Right ventricle myocardium superior (tissue), 1 donor: ENCODE results near the gene HTN1. TPM values are rescaled to one million over a fixed set of nuclear protein-coding genes. Genes with fewer than 3 reads are reported as not detected.
"Not testable (repeated sequence)": the region's sequence is repeated elsewhere in the genome, so short reads cannot be mapped to it uniquely, and the experiment has no call there.

Experiments used
- ATAC-seq: fragments of 200-7000 bp; cut with Tn5 transposase; one replicate; pipeline ENCODE4 v1.9.1; 2020; ENCODE audit warnings: mild to moderate bottlenecking; ENCODE audit not compliant: poor library complexity
- DNase-seq: peaks from one replicate; pipeline ENCODE4 v3.0.0-alpha.2; 2020
- intact Hi-C: fragments of 100-400 bp; cut with DNase I; formaldehyde crosslinking; loops from one replicate; pipeline ENCODE4 v1.11.2; 2022
- long read RNA-seq: library from polyadenylated mRNA; unstranded; transcript quantifications from one replicate; pipeline ENCODE4 v2.0.0, GENCODE V29; 2021
- total RNA-seq: library from RNA; stranded (reverse); fragmentation: NEBNext Ultra II Directional; extraction: Animal tissue kit (Norgen Biotek cat#: 25700); gene quantifications from one replicate; pipeline ENCODE4 v1.2.1, GENCODE V29; 2021
- donor health status: DM: no; HTN: yes; CAD: no; lungs with severe emphysema.

HTN1 gene
- total RNA-seq, result not detected
- long read RNA-seq, result 0 reads

GRCh38 chr4:70050138-70050537, at the start of gene HTN1:
Gene HTN1, plus strand, starts transcription at chr4:70050438. Its CDS starts 2,639 bp downstream, at chr4:70053077.
- intact Hi-C loops, ATAC-seq, DNase-seq: not testable (repeated sequence)

- DNase-seq (no peak), ATAC-seq (no peak)
- intact Hi-C loops, result no loop called here
Measured at GRCh38 chr4:70000711-70001110, 49.5 kb upstream of the HTN1 start.

GRCh38 chr4:70002507-70002906, 47.7 kb upstream of the HTN1 start:
- no peak for ATAC-seq
- DNase-seq, result no peak
- intact Hi-C loops, result no loop called here

DNA sequence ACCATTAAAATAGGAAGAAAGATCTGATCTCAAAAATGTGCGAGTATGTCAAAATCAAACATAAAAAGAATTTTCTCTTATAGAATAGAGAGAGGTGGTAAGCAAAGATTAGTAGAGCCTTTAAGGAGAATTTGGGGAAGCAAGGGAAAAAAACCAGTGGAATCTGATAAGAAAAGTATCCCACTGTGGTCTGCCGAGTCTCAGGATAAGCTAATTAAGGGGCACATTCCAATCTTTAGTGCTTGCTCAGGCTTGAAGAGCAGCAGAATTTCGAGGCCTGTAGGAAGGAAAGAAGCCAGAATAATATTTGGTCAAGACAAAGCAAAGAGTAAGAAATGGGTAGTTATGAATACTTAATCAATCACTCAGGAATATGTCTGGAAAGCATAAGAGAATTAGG, 41.5 kb upstream of the HTN1 start:
- DNase-seq, result no peak
- intact Hi-C loops, result no loop called here
- no peak for ATAC-seq

- DNase-seq, ATAC-seq, intact Hi-C loops: not testable (repeated sequence)
Measured at GRCh38 chr4:70019006-70019405, 31.2 kb upstream of the HTN1 start.

GRCh38 chr4:70023218-70023617, 27.0 kb upstream of the HTN1 start:
- no peak for ATAC-seq
- DNase-seq, result no peak
- intact Hi-C loops, result no loop called here

GRCh38 chr4:70027011-70027410, 23.2 kb upstream of the HTN1 start:
- no peak for DNase-seq
- no peak for ATAC-seq
- intact Hi-C loops, result no loop called here

DNA sequence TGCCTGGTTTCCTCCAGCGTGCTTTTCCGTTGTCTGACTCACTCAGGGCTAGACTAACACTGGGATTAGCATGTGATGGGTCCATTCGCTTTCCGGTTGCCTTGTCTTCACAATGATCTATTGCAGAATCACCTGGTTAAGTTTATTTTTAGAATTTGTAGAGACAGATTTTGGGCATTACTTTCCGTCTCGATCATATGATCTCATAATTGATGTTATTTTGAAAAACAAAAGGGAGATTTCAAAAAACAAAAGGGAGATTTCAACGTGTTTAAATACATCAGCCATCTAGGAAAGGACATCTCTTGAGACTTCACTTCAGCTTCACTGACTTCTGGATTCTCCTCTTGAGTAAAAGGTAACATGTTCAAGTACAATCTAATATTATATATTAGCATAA, 22.1 kb upstream of the HTN1 start, which contains the start of gene HTN3:
Gene HTN3 (plus strand): TSS at position 301 of the 400 bp plus-strand sequence. CDS start 2,282 bp downstream, outside the sequence.
- ATAC-seq, DNase-seq, intact Hi-C loops: not testable (repeated sequence)

DNA sequence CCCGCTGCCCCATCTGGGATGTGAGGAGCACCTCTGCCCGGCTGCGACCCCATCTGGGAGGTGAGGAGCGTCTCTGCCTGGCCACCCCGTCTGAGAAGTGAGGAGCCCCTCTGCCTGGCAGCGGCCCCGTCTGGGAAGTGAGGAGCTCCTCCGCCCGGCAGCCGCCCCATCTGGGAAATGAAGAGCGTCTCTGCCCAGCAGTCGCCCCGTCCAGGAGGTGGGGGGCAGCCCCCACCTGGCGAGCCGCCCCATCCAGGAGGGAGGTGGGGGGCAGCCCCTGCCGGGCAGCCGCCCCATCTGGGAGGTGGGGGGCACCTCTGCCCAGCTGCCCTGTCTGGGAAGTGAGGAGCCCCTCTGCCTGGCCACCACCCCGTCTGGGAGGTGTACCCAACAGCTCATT, 12.7 kb upstream of the HTN1 start:
- intact Hi-C loops, ATAC-seq, DNase-seq: not testable (repeated sequence)

DNA sequence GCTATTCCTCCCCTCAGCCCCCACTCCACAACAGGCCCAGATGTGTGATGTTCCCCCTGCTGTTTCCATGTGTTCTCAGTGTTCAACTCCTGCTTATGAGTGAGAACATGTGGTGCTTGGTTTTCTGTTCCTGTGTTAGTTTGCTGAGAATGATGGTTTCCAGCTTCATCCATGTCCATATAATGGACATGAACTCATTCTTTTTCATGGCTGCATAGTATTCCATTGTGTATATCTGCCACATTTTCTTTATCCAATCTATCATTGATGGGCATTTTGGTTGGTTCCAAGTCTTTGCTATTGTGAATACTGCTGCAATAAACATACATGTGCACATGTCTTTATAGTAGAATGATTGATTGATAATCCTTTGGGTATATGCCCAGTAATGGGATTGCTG, 10.3 kb upstream of the HTN1 start:
- DNase-seq, ATAC-seq, intact Hi-C loops: not testable (repeated sequence)

DNA sequence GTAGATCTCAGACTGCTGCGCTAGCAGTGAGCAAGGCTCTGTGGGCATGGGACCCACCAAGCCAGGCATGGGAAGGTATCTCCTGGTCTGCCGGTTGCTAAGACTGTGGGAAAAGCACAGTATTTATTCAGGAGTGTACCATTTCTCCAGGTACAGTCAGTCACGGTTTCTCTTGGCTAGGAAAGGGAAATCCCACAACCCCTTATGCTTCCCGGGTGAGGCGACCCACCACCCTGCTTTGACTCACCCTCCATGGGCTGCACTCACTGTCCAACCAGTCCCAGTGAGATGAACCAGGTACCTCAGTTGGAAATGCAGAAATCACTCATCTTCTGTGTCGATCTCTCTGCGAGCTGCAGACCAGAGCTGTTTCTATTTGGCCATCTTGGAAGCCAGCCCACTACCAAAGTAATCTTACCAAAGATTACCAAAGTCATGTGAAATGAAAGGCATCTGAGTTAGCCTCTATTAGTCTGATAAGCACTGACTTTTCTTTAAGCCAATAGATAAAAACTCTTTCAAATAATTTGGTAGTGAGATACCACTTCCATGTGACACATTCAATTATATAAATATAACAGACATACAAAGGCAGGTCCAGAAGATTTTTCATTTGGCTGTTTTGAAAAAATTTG, 8.5 kb upstream of the HTN1 start:
- DNase-seq (no peak), ATAC-seq (no peak)
- intact Hi-C loops, result no loop called here

DNA sequence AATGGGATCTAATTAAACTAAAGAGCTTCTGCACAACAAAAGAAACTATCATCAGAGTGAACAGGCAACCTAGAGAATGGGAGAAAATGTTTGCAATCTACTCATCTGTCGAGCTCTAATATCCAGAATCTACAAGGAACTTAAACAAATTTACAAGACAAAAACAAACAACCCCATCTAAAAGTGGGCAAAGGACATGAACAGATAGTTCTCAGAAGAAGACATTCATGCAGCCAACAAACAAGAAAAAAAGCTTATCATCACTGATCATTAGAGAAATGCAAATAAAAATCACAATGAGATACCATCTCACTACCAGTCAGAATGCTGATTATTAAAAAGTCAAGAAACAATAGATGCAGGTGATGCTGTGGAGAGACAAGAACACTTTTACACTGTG, 6.3 kb downstream of the HTN1 start:
- ATAC-seq, intact Hi-C loops, DNase-seq: not testable (repeated sequence)

DNA sequence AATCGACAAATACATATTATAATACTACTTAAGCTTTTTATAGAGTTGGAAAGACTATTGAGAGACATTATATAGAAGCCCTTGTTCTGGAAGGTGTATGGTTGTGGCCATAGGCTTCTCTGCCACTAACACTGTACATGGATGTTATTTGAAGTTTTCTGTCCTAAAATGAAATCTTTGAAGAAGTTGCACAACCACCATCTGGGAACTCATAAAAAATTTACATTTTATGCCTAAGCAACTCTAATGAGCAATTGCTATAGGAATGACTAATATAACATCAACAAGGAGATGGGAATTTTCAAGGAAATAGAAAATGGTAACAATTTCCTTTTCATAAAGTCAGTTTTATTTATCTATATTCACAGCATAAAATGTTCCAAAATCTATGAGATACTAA, 7.4 kb downstream of the HTN1 start:
- ATAC-seq (no peak), DNase-seq (no peak)
- intact Hi-C loops, result no loop called here

- DNase-seq, result no peak
- ATAC-seq, result no peak
- intact Hi-C loops, result no loop called here
Measured at GRCh38 chr4:70059149-70059548, 8.9 kb downstream of the HTN1 start.

DNA sequence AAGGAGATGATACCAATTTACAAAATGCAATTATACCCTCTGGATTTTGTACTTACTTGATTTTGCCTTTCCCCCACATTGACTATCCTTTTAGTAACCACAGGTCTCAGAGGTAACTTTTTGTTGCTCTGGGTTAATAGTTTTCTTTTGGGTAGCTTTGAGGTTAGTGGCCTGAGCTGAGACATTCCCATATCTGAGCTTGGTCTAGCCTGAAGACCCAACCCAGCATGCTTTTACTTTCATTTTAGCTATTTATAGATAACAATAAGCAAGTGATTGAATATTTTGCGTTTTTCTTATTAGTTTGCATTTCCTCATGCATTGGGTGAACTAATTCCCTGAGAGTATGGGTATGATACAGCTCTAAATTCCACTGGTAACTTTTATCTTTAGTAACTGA, 11.8 kb downstream of the HTN1 start:
- intact Hi-C loops, result no loop called here
- DNase-seq, result no peak
- ATAC-seq, result no peak

- DNase-seq (no peak), ATAC-seq (no peak)
- intact Hi-C loops, result no loop called here
Measured at GRCh38 chr4:70080205-70080604, 30.0 kb downstream of the HTN1 start.

- intact Hi-C loops, result no loop called here
- no peak for DNase-seq
- no peak for ATAC-seq
Measured at GRCh38 chr4:70099206-70099605, 49.0 kb downstream of the HTN1 start.
